Testis (tissue), 2 donors: ENCODE measurements around the gene MORF4L2.
"Not testable (repeated sequence)": the region's sequence is repeated elsewhere in the genome, so short reads cannot be mapped to it uniquely, and the experiment has no call there.

Source experiments
- POLR2A ChIP-seq: fragments of 450-650 bp; IDR thresholded peaks from one replicate; pipeline ENCODE4 v1.6.1; 2017; ENCODE audit warnings: antibody characterized with exemption, mild to moderate bottlenecking, moderate library complexity
- TF ChIP-seq, protein P1 (sequence below), 3 experiments: fragments of 450-650 bp in 2 of 3; fragments of 200-600 bp in 1 of 3; sonication (generic) in 1 of 3; IDR thresholded peaks; one replicate each; pipeline ENCODE4 v1.5.1; 2016 to 2019; ENCODE audit warnings: antibody characterized with exemption in 3 of 3, mild to moderate bottlenecking in 2 of 3, moderate library complexity in 1 of 3

DNA sequence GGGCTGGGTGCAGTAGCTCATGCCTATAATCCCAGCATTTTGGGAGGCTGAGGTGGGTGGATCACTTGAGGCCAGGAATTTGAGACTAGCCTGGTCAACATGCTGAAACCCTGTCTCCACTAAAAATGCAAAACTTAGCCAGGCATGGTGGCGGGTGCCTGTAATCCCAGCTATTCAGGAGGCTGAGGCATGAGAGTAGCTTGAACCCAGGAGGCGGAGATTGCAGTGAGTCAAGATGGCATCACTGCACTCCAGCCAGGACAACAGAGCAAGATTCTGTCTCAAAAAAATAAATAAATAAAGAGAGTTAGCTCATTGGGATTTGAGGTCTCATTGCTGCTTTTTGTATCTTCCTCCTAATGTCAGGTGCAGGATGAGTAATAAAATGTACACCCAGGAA, 29.4 kb downstream of the MORF4L2 start:
- TF ChIP-seq, protein P1, sequence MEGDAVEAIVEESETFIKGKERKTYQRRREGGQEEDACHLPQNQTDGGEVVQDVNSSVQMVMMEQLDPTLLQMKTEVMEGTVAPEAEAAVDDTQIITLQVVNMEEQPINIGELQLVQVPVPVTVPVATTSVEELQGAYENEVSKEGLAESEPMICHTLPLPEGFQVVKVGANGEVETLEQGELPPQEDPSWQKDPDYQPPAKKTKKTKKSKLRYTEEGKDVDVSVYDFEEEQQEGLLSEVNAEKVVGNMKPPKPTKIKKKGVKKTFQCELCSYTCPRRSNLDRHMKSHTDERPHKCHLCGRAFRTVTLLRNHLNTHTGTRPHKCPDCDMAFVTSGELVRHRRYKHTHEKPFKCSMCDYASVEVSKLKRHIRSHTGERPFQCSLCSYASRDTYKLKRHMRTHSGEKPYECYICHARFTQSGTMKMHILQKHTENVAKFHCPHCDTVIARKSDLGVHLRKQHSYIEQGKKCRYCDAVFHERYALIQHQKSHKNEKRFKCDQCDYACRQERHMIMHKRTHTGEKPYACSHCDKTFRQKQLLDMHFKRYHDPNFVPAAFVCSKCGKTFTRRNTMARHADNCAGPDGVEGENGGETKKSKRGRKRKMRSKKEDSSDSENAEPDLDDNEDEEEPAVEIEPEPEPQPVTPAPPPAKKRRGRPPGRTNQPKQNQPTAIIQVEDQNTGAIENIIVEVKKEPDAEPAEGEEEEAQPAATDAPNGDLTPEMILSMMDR (IDR thresholded peaks at IDR 0.05) = not testable (repeated sequence)
- TF ChIP-seq POLR2A = not testable (repeated sequence)
